ENCODE results near the gene PAX6.

- TF ChIP-seq POLR2A (IDR thresholded peaks at IDR 0.05; ENCODE audit: low read depth, low read length) (no peak), POLR2AphosphoS5 (IDR thresholded peaks at IDR 0.05; ENCODE audit: low read depth, low read length) (no peak)
Measured at GRCh38 chr11:31772412-31772811, 38.7 kb downstream of the PAX6 start.
